EH (cell line): ENCODE results near the gene CDC25C.
A peak's percentile ranks its signal among the peaks of the same experiment; 100 is the strongest.
"Not testable (repeated sequence)": the region's sequence is repeated elsewhere in the genome, so short reads cannot be mapped to it uniquely, and the experiment has no call there.

ENCODE experiments used
- DNase-seq: peaks from one replicate; pipeline ENCODE4 v3.0.0-alpha.2; 2015; ENCODE audit warnings: low read depth

Gene CDC25C

DNA sequence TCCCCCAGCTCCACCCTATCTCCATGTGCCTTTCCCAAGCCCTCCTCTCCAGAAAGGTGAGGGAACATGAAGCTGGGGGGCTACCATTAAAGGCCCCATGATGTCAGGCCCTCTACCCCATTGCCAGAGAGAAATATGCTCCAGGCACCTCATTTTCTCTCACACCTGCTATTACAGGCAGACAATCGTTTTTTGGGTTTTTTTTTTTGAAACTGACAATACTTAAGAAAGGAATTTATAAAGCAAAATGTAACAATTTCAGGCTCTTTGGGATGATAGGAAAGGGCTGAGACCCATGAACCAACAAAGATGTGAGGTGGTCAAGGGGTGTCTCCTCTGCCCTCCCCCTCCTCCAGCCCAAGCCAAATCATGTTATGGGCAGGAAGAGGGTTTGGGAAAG lies 55.7 kb downstream of the CDC25C start:
- DNase-seq = no peak

GRCh38 chr5:138275379-138275782 lies 56.2 kb downstream of the CDC25C start:
- DNase-seq = peak; percentile 5

DNA sequence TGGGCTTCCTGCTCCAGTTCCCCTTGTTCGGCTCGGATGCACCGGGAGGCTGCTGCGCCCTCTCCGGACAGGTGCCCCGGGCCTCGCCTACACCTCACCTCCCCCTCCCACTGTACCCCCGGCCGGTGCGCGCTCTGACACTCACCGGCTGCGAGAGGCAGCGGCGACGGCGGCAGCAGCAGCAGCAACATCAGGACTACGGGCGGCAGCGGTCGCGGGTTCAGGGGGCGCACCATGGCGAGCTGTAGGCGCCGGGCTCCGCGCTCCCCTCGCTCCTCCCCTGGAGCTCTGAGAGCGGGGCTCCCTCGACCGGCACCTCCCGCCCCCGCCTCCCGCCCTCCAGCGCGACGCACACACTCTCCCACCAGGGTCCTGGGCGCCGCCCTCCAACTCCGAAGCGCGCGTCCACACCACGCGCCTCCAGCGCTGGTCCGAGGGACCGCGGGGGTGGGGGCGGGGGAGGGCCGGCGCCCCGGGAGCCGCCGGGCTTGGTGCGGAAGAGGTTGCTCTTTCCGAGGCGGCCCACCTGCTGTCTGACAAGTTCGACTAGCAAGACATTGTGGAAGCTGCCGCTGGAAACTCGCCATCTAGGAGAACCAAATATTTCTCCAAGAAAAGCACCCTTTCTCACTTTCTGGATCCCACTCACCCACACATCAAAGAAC lies 57.3 kb downstream of the CDC25C start, which contains the start of gene GFRA3:
TSS of gene GFRA3 (minus strand) at position 433 of the 665 bp plus-strand sequence. CDS start at position 236, 197 bp downstream.
- peak; percentile 1 for DNase-seq

GRCh38 chr5:138273834-138274188 lies 57.8 kb downstream of the CDC25C start:
- no peak for DNase-seq

DNA sequence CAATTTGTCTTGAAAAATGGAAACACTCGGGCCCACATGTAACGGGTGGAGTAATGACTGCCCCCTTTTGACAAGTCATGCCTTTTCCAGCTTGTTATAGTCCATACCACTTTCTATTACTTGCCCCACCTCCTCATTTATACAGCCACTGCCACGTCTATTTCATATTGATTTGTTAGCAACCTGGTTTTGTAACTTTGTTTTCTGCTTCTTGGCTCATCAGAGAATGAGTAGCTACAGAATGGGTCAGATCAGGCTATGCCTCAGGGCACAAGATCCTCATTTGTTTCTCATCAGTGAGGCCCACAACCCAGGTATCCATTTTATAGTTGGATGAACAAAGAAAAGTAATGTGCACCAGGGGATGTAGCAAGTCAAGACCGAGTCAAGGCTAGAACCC lies 58.9 kb downstream of the CDC25C start:
- DNase-seq = no peak

DNA sequence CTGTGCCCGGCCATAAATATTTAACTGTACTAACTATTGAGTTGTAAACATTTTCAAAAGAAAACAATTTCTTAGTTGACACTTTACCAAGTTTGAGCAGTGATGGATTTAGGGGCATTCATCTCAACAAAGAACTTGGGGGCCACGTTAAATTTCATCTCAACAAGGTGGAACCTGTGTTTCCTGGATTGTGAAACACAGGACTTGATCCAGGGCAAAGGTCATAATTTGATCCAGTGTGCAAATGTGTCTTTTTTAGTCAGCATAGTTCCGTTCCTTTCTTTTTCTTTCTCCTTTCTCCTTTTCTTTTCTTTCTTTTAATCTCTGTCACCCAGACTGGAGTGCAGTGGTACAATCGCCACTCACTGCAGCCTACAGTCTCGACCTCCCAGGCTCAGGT lies 60.3 kb downstream of the CDC25C start:
- no peak for DNase-seq

- no peak for DNase-seq
Observed at GRCh38 chr5:138264183-138264582, 67.4 kb downstream of the CDC25C start.

DNA sequence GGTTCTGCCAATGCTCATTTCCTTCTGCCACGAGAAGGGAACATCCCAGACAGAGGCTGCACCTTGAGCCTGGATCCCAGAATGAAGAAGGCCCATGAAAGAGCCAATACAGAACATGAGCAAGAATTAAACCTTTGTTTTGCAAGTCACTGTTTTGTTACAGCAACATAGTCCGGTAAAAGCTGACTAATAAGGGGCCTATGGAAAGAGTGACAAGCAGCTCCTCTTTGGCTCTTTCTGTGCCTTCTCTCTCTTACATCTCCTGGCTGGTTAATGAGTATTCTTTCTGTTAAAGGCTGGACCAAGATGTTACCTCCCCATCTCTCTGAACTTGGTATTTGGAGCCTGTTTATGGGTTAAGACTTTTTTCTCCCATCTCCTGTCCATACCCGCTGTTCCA lies 68.0 kb downstream of the CDC25C start:
- DNase-seq = no peak

- no peak for DNase-seq
Observed at GRCh38 chr5:138258704-138259292, 72.8 kb downstream of the CDC25C start.

DNA sequence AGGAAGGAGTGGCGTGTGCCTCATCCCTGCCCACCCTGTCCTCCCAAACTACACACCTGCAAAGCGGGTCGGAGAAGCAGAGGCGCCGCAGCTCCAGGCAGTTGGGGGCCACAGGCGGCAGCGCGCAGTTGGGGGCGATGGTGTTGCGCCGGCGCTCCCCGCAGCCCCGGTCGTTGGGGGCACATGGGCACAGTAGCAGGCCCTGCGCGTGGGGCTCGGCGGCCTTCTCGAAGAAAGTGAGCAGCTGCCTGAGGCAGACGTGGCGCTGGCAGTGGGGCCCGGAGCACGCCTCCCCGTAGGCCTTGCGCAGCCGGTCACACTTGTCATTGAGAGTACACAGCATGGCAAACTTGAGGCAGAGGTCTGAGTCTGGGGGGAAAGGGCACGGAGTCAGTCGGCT lies 74.0 kb downstream of the CDC25C start:
- DNase-seq = no peak

DNA sequence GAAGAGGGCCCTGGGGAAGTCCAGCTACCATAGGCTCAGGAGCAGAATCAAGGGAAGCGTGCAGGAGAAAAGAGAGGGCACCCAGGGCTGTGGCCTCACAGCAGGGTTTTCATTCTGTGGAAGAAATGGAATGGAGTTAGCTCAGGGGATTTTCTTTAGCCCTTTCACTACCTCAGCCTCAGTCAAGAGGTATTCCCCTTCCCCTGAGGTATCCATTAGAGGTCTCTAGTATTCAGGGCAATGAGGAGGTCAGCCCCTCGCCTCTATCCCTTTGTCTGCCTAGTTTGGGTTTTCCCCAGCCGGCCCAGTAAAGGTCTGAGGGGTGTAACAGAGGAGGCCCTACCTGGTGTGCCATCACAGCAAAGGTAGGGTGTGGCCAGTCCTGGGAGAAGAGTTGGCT lies 78.7 kb downstream of the CDC25C start:
- DNase-seq = no peak

DNA sequence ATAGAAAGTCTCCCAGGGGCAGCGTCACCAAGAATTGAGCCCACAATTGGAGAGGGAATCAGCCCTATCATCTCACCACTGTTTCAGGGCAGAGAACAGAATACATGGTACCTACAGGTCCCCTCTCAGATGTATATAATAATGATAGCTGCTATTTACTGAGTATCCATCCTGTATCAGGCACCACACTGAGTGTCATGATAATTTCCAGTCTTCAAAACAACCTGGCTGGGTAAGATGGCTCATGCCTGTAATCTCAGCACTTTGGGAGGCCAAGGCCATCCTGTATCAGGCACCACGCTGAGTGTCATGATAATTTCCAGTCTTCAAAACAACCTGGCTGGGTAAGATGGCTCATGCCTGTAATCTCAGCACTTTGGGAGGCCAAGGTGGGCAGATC lies 83.8 kb downstream of the CDC25C start:
- not testable (repeated sequence) for DNase-seq

DNA sequence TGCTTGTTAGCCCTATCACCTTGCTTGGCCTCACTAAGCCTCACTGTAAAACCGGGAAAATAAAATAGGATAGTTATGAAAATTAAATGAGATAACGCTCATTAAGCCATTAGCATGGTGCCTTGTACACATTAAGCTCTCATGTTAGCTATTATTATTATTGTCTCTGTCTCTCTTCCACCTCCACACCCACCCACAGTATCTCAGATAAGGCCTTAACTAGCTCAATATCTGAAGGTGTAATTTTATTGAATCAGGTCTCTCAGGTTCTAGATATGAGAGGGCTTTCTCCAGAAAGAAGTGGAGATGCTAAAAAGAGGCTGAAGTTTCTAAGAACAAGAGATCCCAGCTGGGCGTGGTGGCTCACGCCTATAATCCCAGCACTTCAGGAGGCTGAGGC lies 84.8 kb downstream of the CDC25C start:
- DNase-seq = no peak

- DNase-seq = no peak
Observed at GRCh38 chr5:138246334-138246733, 85.3 kb downstream of the CDC25C start.

DNA sequence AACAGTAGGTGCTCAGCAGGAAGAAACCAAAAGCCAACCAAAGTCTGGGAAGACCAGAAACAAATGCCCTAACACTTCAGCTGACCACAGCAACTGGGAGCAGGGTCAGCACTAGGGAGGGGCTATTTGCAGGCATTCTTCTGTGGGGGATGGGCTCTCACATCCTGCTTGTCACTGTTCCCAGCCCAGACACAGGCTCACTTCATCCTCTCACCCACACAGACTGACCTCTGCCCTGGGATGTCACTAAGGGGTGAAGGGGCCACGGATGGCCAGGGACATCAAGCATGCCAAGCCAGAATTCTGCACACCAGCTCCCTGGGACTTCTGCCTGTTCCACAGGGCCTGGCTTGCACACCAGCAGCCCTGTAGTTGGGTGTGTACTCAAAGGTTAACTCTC lies 85.9 kb downstream of the CDC25C start:
- DNase-seq = peak; percentile 14

DNA sequence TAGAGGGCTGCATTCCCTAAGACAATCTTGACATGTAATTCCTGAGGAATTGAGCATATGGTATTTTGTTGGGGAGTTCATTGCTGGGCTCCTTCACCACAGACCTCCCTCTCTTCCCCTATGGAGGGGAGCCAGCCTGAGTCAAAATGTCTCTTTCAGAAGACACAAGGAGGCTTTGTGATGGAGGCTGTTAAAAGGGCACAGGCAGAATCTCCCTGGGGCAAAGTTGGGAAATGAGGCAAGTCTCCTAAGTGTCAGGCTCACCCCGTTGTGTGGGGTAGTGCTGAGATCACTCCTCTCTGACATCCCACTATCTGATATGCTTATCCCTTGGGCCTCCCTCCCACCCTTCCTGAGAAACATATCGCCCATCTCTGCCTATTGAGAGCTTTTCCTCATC lies 87.8 kb downstream of the CDC25C start:
- DNase-seq = peak; percentile 6

DNA sequence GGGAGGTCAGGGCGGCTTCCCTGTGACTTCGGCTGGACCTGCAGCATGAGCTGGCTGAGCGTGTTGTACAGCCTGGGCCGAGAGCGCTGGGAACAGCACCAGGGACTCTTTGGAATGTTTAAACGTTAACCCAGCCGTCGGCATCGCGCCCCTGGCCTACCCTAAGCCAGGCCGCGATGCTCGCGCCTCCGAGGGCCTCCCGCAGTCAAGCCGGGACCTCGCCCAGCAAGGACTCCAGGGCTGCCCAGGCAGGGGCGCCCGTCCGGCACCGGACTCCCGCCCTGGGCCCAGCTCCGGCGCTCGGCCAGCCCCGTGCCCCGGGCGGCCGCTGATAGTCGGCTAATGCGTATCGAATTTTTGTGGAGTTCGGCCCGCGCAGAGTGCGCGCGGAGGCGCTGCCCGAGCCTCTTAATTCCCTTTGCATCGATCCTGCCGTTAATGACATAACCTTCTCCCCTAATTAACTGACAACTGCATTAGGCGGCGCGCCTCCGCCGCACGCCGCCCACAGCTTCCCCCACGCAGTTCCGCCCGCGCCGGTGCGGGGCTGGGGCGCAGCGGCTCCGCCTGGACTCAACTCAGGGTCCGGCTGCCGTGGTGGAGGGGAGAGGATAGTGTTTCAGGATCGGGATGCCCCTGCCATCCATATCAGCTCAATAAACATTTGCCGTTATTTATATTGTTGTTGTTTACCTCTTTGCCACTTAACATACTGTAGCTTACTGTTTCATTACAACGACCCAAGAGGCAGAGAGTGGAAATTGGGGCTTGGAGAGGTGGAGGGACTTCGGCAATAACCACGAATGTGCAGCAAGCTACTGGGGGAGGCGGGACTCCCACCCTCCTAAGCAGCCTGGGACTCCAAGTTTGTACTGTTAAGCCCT lies 89.7 kb downstream of the CDC25C start:
- DNase-seq = peak; percentile 36

DNA sequence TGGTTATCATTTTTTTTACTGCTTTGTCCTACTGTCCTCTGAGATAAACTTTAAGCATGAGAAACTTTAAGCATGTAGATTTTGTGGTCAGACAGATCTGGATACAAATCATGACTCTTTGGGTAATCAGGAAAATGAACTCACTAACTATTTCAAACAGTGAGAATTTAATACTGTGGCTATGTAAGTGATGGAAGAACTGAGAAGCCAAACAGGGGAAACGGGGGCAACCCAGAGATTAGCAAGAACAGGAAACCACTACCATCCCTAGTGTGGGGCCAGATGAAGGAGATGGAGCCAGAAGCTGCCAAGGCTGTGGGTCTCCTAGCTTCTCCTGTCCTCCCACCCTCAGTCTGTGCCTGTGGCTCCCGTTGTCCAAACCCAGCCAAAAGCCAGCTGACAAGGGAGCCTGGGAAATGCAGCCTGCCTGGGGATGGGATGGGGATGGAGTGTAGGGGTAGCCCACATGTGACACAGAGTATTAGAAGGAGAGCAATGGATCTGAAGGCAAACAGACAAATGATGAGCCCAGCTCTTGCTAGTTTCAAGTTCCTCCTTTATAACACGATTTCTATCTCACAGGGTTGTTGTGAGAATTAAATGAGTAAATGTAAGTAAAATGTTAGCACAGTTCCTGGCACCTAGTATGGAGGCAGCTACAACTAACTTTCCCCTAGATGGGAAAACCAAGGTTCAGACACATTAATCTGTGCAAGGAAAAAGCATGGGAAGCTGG lies 90.8 kb downstream of the CDC25C start:
- DNase-seq = no peak

DNA sequence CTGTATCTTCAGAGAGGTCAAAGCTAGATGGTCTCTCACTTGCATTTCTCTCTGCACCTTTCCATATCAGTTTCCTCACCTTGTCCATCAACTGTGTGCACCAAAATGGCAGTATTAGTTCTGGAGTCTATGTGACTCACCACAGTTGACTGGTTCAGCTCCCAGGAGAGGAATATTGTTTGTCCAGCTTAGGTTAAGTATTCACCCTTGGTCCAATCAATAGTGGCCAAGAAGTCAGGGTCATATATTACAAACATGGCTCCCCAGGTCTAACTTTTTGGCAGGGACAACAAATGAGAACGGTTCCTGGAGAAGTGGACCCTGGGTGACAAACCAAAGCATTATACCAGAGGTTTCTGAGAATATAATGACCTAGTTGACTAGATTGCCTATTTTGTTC lies 93.6 kb downstream of the CDC25C start:
- no peak for DNase-seq
